ENCODE results near the gene MYH10. TPM values are rescaled to one million over a fixed set of nuclear protein-coding genes. Genes with fewer than 3 reads are reported as not detected.

Gene MYH10
- total and polyA plus RNA-seq, 7 donors: 1.8 to 34.2 (median 1.9) TPM

DNA sequence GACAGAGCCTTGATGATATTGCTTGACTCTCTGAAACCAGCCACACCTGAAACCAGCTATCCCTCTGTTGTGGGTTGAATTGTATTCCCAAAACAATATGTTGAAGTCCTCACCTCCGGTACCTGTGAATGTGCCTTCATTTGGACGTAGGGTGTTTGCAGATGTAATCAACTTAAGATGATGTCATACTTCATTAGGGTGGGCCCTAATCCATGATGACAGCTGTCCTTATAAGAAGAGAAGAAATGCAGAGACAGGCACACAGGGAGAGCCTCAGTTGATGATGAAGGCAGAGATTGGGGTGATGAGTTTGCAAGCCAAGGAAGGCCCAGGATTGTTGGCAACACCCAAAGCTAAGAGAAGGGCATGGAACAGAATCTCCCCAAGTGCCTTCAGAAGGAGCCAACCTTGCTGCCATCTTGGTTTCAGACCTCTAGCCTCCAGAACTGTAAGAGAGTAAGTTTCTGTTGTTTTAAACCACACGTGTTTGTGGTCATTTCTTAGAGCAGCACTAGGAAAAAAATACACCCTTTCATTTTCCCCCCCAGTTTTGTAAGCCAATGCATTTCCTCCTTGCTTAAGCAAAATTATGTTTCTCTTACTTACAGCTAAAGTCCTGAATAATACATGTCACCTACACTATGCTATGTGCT is 29.4 kb upstream of the MYH10 start:
- Histone ChIP-seq H3K36me3 (ENCODE audit: insufficient read depth in 1 of 2, low read depth in 1 of 2) (no peaks in the 10 kb centered on the region), H3K9me3 (no peaks in the 10 kb centered on the region), H3K4me1 (no peaks in the 10 kb centered on the region), H3K4me3 (no peak overlapping the region), H3K27me3 (ENCODE audit: insufficient read depth in 3 of 3, low read length in 2 of 3) (peaks cover 0 to 5% (median 2%) of the 10 kb centered on the region in 3 donors), H3K27ac (no peak overlapping the region)
- DNase-seq (no peak), ATAC-seq (no peak)
- intact Hi-C loops (cut with DNase I): no loop called here
- WGBS, 3 donors: 73 to 81% (median 78%) methylated on average over 3 of the region's 3 CpGs
- TF ChIP-seq, protein P1, sequence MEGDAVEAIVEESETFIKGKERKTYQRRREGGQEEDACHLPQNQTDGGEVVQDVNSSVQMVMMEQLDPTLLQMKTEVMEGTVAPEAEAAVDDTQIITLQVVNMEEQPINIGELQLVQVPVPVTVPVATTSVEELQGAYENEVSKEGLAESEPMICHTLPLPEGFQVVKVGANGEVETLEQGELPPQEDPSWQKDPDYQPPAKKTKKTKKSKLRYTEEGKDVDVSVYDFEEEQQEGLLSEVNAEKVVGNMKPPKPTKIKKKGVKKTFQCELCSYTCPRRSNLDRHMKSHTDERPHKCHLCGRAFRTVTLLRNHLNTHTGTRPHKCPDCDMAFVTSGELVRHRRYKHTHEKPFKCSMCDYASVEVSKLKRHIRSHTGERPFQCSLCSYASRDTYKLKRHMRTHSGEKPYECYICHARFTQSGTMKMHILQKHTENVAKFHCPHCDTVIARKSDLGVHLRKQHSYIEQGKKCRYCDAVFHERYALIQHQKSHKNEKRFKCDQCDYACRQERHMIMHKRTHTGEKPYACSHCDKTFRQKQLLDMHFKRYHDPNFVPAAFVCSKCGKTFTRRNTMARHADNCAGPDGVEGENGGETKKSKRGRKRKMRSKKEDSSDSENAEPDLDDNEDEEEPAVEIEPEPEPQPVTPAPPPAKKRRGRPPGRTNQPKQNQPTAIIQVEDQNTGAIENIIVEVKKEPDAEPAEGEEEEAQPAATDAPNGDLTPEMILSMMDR (IDR thresholded peaks at IDR 0.05): no peak

DNA sequence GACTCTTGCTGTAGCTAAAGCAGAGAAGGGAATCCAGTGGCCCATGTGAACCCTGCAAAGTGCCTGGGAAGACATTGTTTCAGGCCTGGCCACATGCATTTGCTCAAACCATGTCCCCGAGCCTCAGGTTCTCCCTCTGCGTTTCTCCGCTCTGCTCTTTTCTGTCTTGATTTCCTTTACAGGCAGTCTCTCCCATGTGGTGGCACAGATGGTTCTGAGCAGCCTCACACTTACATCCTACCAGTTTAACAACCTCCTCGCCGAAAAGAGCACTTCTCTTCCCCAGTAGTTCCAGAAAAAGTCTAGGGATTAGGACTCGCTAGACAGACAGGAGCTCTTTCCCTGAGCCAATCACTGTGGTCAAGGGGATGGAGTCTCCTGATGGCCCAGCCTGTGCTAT is 28.3 kb upstream of the MYH10 start:
- Histone ChIP-seq H3K27ac (no peak overlapping the region), H3K4me3 (no peak overlapping the region), H3K4me1 (no peaks in the 10 kb centered on the region), H3K9me3 (no peaks in the 10 kb centered on the region), H3K27me3 (ENCODE audit: insufficient read depth in 3 of 3, low read length in 2 of 3) (peaks cover 0 to 5% (median 2%) of the 10 kb centered on the region in 3 donors), H3K36me3 (ENCODE audit: insufficient read depth in 1 of 2, low read depth in 1 of 2) (no peaks in the 10 kb centered on the region)
- DNase-seq (no peak), ATAC-seq (no peak)
- WGBS, 3 donors: 90 to 94% (median 91%) methylated on average over 6 of the region's 6 CpGs
- intact Hi-C loops (cut with DNase I): no loop called here
- TF ChIP-seq, protein P1 (IDR thresholded peaks at IDR 0.05): no peak

DNA sequence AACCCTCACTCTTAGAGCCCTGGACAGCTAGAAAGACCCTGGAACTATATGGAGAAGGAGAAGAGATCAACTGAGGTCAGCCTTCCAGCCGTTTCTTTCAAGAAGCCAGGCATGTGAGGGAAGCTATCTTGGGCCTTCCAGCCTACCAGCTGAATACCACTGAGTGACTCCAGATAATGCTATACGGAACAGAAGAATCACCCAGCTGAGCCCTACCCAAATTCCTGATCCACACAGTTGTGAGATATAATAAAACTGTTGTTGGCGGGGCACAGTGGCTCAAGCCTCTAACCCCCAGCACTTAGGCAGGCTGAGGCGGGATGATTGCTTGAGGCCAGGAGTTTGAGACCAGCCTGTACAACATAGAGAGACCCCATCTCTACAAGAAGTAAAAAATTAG is 26.2 kb upstream of the MYH10 start:
- no peak overlapping the region for H3K4me3 ChIP-seq
- TF ChIP-seq, protein P1 (IDR thresholded peaks at IDR 0.05): no peak
- H3K27me3 ChIP-seq (ENCODE audit: insufficient read depth in 3 of 3, low read length in 2 of 3): peaks cover 0 to 5% (median 2%) of the 10 kb centered on the region in 3 donors
- no peaks in the 10 kb centered on the region for H3K4me1 ChIP-seq
- H3K36me3 ChIP-seq (ENCODE audit: insufficient read depth in 1 of 2, low read depth in 1 of 2): no peaks in the 10 kb centered on the region
- intact Hi-C loops (cut with DNase I): no loop called here
- 90 to 95% (median 93%) methylated on average over 4 of the region's 4 CpGs for WGBS, 3 donors
- ATAC-seq (no peak), DNase-seq (no peak)
- H3K9me3 ChIP-seq: no peaks in the 10 kb centered on the region
- no peak overlapping the region for H3K27ac ChIP-seq

DNA sequence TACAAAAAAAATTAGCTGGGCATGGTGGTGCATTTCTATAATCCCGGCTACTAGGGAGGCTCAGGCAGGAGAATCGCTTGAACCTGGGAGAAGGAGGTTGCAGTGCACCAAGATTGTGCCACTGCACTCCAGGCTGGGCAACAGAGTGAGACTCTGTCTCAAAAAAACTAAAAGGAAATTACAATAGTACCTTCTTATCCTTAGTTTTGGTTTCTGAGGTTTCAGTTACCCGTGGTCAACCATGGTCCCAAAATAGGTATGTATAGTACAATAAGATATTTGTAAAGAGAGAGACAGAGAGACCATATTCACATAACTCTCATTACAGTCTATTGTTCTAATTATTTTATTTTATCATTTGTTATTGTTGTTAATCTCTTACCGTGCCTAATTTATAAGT is 24.3 kb upstream of the MYH10 start:
- no peak for DNase-seq
- 87 to 90% (median 88%) methylated on average over 4 of the region's 4 CpGs for WGBS, 3 donors

More for the DNA sequence above, 24.3 kb upstream of the MYH10 start:
- Histone ChIP-seq H3K4me1 (no peaks in the 10 kb centered on the region), H3K9me3 (no peaks in the 10 kb centered on the region), H3K4me3 (no peak overlapping the region), H3K36me3 (ENCODE audit: insufficient read depth in 1 of 2, low read depth in 1 of 2) (no peaks in the 10 kb centered on the region), H3K27me3 (ENCODE audit: insufficient read depth in 3 of 3, low read length in 2 of 3) (no peaks in the 10 kb centered on the region), H3K27ac (no peak overlapping the region)
- intact Hi-C loops (cut with DNase I): no loop called here
- TF ChIP-seq, protein P1 (IDR thresholded peaks at IDR 0.05): no peak
- ATAC-seq: no peak

Measured in psoas muscle (tissue), 8 donors.